Measurements from ENCODE around the gene CRELD2.

The CRELD2 gene

GRCh38 chr22:49959782-49960158, 41.3 kb downstream of the CRELD2 start:
- no peak for DNase-seq

GRCh38 chr22:49960159-49961004, 41.9 kb downstream of the CRELD2 start, which contains the start of gene PIM3:
Gene PIM3 (plus strand): TSS chr22:49960772. CDS start chr22:49960948, 176 bp downstream.
- DNase-seq = peak; percentile 97

GRCh38 chr22:49961005-49961600, 42.7 kb downstream of the CRELD2 start:
- DNase-seq = peak; percentile 72

DNA sequence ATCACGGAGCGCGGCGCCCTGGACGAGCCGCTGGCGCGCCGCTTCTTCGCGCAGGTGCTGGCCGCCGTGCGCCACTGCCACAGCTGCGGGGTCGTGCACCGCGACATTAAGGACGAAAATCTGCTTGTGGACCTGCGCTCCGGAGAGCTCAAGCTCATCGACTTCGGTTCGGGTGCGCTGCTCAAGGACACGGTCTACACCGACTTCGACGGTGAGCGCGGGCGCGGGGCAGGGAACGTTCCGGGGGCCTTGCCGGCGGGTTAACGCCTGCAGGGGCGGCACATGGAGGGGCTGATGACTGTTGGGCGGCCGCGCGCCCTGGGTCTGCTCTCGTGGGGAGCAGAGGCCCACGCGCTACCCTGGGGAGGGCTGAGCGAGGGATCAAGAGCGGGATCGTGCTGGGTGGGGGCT, 43.2 kb downstream of the CRELD2 start:
- no peak for DNase-seq

DNA sequence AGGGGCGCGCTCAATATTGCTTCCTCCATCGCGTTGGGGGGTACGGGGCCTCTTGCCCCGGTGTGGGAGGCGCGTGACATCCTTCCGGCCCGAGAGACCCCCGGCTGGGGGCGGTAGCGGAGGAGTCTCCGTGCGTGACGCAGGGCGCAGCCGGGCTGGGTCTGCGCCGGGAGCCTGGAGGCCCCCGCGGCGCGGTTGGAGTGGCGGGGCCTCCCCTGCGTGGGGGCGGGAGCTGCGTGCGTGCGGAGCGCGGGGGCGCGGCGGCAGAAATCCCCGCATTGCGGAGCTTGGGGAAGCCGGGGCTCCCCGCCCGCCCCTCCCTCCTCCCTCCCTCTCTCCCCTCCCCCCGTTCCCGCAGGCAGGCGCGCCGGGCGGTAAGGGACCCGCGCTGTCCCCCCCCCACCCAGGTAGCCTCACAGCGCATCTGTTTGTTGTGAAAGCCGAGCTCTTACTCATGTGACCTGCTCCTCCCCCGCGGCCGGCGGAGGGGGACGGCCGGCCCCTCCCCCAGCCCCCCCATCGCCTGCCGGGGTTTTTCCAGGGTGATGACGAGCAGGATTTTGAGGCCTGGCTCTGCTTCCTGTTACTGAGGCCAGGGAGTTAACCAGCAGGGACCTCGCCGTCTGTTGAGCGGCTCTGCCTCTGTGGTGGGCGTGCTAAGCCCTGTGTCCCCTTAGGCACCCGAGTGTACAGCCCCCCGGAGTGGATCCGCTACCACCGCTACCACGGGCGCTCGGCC, 43.7 kb downstream of the CRELD2 start:
- DNase-seq = peak; percentile 95

GRCh38 chr22:49962751-49963646, 44.6 kb downstream of the CRELD2 start:
- DNase-seq = peak; percentile 48

DNA sequence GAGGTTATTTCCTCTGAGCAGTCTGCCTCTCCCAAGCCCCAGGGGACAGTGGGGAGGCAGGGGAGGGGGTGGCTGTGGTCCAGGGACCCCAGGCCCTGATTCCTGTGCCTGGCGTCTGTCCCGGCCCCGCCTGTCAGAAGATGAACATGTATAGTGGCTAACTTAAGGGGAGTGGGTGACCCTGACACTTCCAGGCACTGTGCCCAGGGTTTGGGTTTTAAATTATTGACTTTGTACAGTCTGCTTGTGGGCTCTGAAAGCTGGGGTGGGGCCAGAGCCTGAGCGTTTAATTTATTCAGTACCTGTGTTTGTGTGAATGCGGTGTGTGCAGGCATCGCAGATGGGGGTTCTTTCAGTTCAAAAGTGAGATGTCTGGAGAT, 45.2 kb downstream of the CRELD2 start:
- no peak for DNase-seq

- DNase-seq = no peak
Observed at GRCh38 chr22:49964136-49965090, 46.0 kb downstream of the CRELD2 start.

DNA sequence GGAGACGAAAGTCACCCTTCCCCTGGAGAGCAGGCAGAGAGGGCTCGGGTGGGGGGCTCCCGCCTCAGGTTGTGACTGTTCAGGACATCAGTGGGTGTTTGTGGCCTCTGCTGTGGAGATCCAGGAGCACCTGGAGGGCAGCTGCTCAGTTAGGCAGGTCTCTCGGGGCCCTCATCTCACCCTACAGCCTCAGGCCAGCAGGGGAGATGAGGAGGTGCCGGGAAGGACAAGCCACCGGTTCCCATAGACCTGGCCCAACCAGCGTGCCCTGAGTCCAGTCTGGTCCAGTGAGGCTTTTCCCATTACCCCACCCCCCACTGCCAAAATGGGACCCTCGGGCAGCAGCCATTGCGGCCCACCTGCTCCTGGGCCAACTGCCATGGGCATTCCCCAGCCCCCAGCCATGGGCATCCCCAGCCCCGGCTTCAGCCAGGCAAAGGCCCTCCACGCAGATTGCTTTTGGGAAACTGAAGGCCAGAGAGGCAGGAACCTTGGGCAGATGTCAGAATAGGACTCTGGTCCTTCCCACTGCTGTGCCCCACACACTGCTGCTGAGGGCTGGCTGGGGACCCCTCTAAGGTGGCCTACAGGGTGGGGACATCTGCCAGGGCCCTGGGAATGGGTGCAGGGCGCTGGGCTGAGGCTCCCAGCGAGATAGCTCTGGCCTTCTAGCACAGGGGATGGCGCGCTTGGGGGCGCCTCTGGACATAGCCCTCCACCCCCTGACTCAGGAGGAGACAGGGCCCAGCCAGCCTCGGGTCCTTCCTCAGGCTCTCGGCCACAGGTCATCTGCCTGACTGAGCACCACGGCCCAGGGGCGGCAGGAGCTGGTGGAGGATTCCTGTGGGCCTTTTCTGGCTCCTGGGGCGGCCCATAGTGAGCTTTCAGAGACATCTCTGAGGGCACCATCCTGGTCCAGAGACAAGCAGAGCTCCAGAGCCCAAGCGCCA, 46.9 kb downstream of the CRELD2 start:
- peak; percentile 51 for DNase-seq

- DNase-seq = no peak
Observed at GRCh38 chr22:49966041-49966773, 47.8 kb downstream of the CRELD2 start.

DNA sequence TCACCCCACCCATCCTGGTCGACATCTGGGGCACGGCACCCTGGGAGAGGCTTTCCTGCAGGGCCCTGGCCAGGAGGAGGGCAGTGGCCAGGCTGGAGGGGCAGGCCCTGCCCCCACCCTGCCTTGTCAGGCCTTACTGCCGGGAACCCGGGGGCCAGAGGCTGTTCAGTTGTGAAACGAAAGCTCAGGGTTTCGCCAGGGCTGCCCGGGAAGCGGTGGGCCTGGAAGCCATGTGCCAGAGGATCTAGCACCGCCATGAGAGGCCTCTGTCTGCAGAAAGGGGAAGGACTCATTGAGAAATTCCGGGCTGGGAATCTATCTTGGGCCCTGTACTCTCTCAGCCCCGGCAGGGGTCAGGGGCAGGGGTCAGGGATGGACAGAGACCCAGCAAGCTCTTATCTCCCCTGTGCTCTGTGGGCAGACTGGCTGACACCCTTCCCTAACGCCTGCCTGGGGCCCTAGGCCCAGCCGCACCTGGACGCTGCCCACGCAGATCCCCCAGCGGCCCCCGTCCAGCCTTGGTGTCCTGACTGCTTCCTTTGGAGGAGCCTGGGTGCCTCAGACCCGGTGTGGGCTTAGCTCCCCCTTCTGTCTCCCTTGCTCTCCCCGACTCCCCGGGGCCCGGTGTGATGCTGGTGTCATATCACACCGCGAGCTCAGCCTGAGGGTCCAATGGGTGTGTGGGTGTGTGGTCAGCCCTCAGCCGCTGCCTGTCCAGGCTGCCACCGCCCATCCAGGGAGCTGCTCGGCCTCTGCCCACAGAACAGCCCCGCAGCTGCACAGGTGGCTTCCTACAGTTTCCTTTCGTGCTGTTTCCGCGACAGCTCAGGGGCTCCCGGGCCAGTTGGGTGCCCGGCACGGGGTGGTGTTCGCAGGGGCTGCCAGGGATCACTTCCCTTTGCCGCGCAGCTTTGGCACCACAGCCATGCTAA, 48.6 kb downstream of the CRELD2 start:
- peak; percentile 61 for DNase-seq

DNA sequence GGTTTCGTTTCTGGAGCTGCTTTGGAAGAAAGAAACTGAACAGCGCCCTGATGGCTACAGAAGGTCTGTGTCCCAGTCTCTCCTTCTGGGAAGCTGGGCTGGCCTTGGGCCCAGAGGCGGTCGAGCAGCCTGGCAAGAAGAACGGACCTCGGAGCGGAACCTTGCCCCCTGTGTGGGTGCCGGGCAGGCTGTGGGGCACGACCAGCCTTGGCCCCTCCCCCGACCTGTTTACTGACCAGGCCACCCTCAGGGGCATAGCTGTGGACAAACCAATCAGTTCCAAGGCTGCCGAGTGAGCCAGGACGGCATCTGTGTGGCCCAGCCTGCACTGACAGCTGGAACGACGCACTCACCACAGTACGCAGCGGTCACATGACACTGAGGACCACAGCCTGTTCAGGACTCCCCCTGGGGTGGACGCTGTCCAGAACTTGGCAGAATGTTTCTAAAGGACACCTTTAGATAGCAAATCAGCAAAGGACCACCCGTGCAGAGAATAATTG, 49.3 kb downstream of the CRELD2 start:
- peak; percentile 59 for DNase-seq

DNA sequence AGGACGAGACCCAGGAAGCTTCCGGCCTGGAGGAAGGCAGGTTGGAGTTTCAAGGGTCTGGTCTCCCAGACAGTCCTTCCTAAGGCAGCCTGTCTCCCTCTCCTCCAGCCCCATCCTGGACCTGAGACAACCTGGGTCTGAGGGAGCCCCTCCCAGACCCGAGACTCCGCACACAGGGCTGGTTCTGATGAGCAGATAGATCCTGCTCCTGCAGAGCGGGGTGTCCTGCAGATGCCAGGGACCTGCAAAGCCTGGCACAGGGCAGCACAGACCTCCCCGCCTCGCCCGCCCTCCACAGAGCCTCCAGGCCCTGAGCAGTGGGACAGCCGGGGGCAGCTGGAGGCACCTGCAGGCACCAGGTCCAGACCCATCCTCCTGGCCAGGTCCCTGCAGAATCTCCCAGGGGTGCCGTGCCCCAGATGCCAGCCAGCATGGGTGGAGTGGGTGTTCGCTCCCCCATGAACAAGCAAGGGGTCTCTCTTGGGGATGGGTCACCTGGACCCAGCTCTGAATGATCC, 49.9 kb downstream of the CRELD2 start:
- DNase-seq = peak; percentile 51

DNA sequence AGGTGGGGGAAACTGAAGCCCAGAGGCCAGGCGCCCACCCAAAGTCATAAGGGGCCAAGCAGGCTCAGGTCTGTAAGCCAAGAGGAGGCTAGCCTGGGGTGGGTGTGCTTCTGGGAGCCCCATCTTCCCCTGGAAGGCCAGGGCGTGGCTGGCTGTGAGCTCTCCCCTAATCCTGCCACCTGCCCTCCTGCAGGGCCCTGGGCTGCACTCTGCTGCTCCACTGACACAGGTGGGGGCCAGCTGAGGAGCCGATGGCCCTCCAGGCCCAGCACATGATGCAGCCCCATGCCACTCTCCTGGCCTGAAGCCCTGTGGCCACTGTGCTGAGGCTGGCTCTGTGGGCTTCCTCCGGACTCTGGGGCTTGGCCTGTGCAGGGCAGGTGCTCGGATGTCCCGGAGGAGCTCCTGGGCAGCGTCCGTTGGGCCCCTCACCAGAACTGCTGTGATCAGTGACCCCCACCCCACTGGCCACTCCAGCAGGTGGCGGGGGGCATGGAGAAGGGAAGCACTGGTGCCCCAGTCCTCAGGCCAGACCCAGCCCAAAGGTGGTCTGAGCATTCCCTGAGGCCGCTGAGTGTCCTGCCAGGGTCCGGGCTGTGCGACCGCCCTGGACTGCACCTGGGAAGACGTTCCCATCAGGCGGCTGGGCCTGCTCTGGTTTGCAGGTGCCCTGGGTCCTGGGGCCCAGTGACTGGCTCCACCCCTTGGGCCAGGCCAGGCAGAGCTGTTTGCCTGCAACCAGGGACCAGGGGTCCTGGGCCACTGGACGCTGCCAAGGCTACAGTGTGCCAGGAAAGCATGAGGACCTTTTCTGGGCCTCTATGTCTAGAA, 50.6 kb downstream of the CRELD2 start:
- DNase-seq = peak; percentile 52

GRCh38 chr22:49969751-49970527, 51.5 kb downstream of the CRELD2 start:
- DNase-seq = no peak

Measured in islet precursor cell (in vitro differentiated cells).